CD14-positive monocyte (primary cell): ENCODE data around the gene SEPTIN6. TPM values are rescaled to one million over a fixed set of nuclear protein-coding genes. Genes with fewer than 3 reads are reported as not detected.
A peak's percentile ranks its signal among the peaks of the same experiment; 100 is the strongest.

Source experiments
- DNase-seq, 3 donors: peaks; one replicate each; pipeline ENCODE4 v3.0.0-alpha.2; 2011 to 2022
- H2AFZ ChIP-seq: 2 replicates; pipeline ENCODE4 v1.6.0; 2012; ENCODE audit warnings: mild to moderate bottlenecking, low read depth, low read length, inconsistent platforms; ENCODE audit not compliant: insufficient read depth, poor library complexity, severe bottlenecking
- H3K27ac ChIP-seq, 2 donors: 1 replicate in 1 of 2; 2 replicates in 1 of 2; pipeline ENCODE4 v1.5.1; 2012 to 2013; ENCODE audit warnings: low read length in 2 of 2, control low read depth in 1 of 2, inconsistent platforms in 1 of 2, low read depth in 1 of 2, mild to moderate bottlenecking in 1 of 2
- H3K27me3 ChIP-seq, 2 donors: one replicate each; pipeline versions ENCODE4 v1.6.0 to v1.6.1; 2011 to 2013; ENCODE audit warnings: low read length in 2 of 2; ENCODE audit not compliant: control insufficient read depth in 2 of 2, insufficient read depth in 2 of 2
- H3K36me3 ChIP-seq, 2 donors: replicated peaks in 1 of 2; 1 replicate in 1 of 2; 2 replicates in 1 of 2; pipeline versions ENCODE4 v1.5.1 to v1.6.1; 2012 to 2013; ENCODE audit warnings: low read length in 2 of 2, control low read depth in 1 of 2, inconsistent platforms in 1 of 2, mild to moderate bottlenecking in 1 of 2; ENCODE audit not compliant: insufficient read depth in 2 of 2, control insufficient read depth in 1 of 2
- H3K4me1 ChIP-seq, 2 donors: 1 replicate in 1 of 2; 2 replicates in 1 of 2; pipeline versions ENCODE4 v1.5.1 to v1.6.1; 2012 to 2013; ENCODE audit warnings: low read length in 2 of 2, control low read depth in 1 of 2, inconsistent platforms in 1 of 2, mild to moderate bottlenecking in 1 of 2, moderate library complexity in 1 of 2; ENCODE audit not compliant: insufficient read depth in 2 of 2, control insufficient read depth in 1 of 2
- H3K4me2 ChIP-seq: replicated peaks from 2 replicates; pipeline ENCODE3; 2012; ENCODE audit warnings: low read length, moderate library complexity, mild to moderate bottlenecking; ENCODE audit not compliant: poor library complexity, severe bottlenecking; ENCODE audit errors: extremely low read depth
- H3K4me3 ChIP-seq, 3 experiments: fragments of 200-600 bp in 1 of 3; sonication (generic) in 1 of 3; replicated peaks in 1 of 3; 1 replicate in 2 of 3; 2 replicates in 1 of 3; pipeline ENCODE4 v1.5.1; 2011 to 2013; ENCODE audit warnings: low read length in 3 of 3, mild to moderate bottlenecking in 3 of 3, control low read depth in 2 of 3, low read depth in 2 of 3, inconsistent platforms in 1 of 3, moderate library complexity in 1 of 3
- H3K79me2 ChIP-seq: 2 replicates; pipeline ENCODE4 v1.6.0; 2012; ENCODE audit warnings: mild to moderate bottlenecking, control low read depth, inconsistent platforms, low read length, moderate library complexity; ENCODE audit not compliant: insufficient read depth
- H3K9ac ChIP-seq: 2 replicates; pipeline ENCODE4 v1.6.0; 2017; ENCODE audit warnings: low read length, mild to moderate bottlenecking; ENCODE audit not compliant: insufficient read depth, poor library complexity, severe bottlenecking
- H3K9me3 ChIP-seq, 2 donors: replicated peaks in 1 of 2; 1 replicate in 1 of 2; 2 replicates in 1 of 2; pipeline versions ENCODE4 v1.5.1 to v1.6.1; 2012 to 2013; ENCODE audit warnings: low read length in 2 of 2, control low read depth in 1 of 2; ENCODE audit not compliant: control insufficient read depth in 1 of 2, insufficient read depth in 1 of 2
- H4K20me1 ChIP-seq: 2 replicates; pipeline ENCODE4 v1.6.0; 2012; ENCODE audit warnings: mild to moderate bottlenecking, low read length, control low read depth, moderate library complexity; ENCODE audit not compliant: insufficient read depth
- H3K27ac Mint-ChIP-seq, 7 donors: one replicate each; pipeline ENCODE4 v1.8.0; 2020; ENCODE audit warnings: mild to moderate bottlenecking in 7 of 7, mixed read lengths in 7 of 7, moderate library complexity in 6 of 7, inconsistent platforms in 2 of 7
- H3K27me3 Mint-ChIP-seq, 3 donors: one replicate each; pipeline ENCODE4 v1.8.0; 2021 to 2022; ENCODE audit warnings: low read depth in 3 of 3, mild to moderate bottlenecking in 3 of 3, mixed read lengths in 3 of 3, moderate library complexity in 3 of 3, inconsistent platforms in 1 of 3
- H3K36me3 Mint-ChIP-seq, 2 donors: one replicate each; pipeline ENCODE4 v1.8.0; 2020; ENCODE audit warnings: mixed read lengths in 2 of 2, inconsistent platforms in 1 of 2, mild to moderate bottlenecking in 1 of 2
- H3K4me1 Mint-ChIP-seq: one replicate; pipeline ENCODE4 v1.8.0; 2020; ENCODE audit warnings: mild to moderate bottlenecking, mixed read lengths
- H3K4me3 Mint-ChIP-seq, 2 donors: one replicate each; pipeline ENCODE4 v1.8.0; 2020; ENCODE audit warnings: mild to moderate bottlenecking in 2 of 2, mixed read lengths in 2 of 2, moderate library complexity in 1 of 2
- H3K9me3 Mint-ChIP-seq, 7 donors: one replicate each; pipeline ENCODE4 v1.8.0; 2020 to 2022; ENCODE audit warnings: mixed read lengths in 7 of 7, mild to moderate bottlenecking in 6 of 7, moderate library complexity in 6 of 7, inconsistent platforms in 2 of 7
- CTCF ChIP-seq: fragments of 200-600 bp; IDR thresholded peaks from one replicate; pipeline ENCODE4 v1.8.0; 2022; ENCODE audit warnings: antibody characterized with exemption, mild to moderate bottlenecking
- WGBS: methylation state at CpG from one replicate; pipeline ENCODE4 v1.1.5; 2013; ENCODE audit warnings: missing lambda C conversion rate; ENCODE audit not compliant: insufficient coverage; 5-methylcytosine and 5-hydroxymethylcytosine counted together
- intact Hi-C, 2 donors: fragments of 100-400 bp; cut with micrococcal nuclease; formaldehyde crosslinking; loops; one replicate each; pipeline versions ENCODE4 v1.15.0 to v1.15.1; 2023
- polyA plus RNA-seq, 3 donors: library from polyadenylated mRNA; depleted of rRNA in 1 of 3; unstranded in 2 of 3; stranded (reverse) in 1 of 3; fragments of 300-500 nt in 2 of 3; fragments of >200 nt in 1 of 3; fragmentation: Illumina TruSeq in 2 of 3; gene quantifications; 1 replicate in 2 of 3; 2 replicates in 1 of 3; pipeline ENCODE4 v1.2.3, GENCODE V29; 2012 to 2021

Gene SEPTIN6
- polyA plus RNA-seq, 3 donors: 21.8 to 52.7 (median 31.1) TPM

GRCh38 chrX:119661486-119661885, 31.5 kb downstream of the SEPTIN6 start:
- H3K27ac ChIP-seq: no peak overlapping the region
- no peak overlapping the region for H3K4me2 ChIP-seq
- peaks cover 12 to 46% of the 10 kb centered on the region in 2 donors for H3K36me3 ChIP-seq
- H4K20me1 ChIP-seq: no peaks in the 10 kb centered on the region
- TF ChIP-seq CTCF: no peak
- no peak overlapping the region for H3K9ac ChIP-seq
- Mint-ChIP-seq H3K27ac (peak overlapping the region in 3 of 7 donors; percentile 10 to 55 (median 26)), H3K4me1 (peaks cover 11% of the 10 kb centered on the region), H3K4me3 (no peak overlapping the region), H3K36me3 (peaks cover 42 to 46% of the 10 kb centered on the region in 2 donors), H3K9me3 (peaks cover 0 to 2% (median 0%) of the 10 kb centered on the region in 7 donors), H3K27me3 (peaks cover 0 to 9% (median 0%) of the 10 kb centered on the region in 3 donors)
- DNase-seq: no peak
- H3K27me3 ChIP-seq: no peaks in the 10 kb centered on the region
- no peak overlapping the region for H2AFZ ChIP-seq
- no peaks in the 10 kb centered on the region for H3K79me2 ChIP-seq
- H3K9me3 ChIP-seq: no peaks in the 10 kb centered on the region
- no CpG with 5 or more reads among the region's 4 CpGs for WGBS
- intact Hi-C loops: no loop called here
- H3K4me1 ChIP-seq: peaks cover 5 to 6% of the 10 kb centered on the region in 2 donors
- no peak overlapping the region for H3K4me3 ChIP-seq

GRCh38 chrX:119659522-119659921, 33.4 kb downstream of the SEPTIN6 start:
- Mint-ChIP-seq H3K36me3 (peaks cover 51 to 54% of the 10 kb centered on the region in 2 donors), H3K4me3 (no peak overlapping the region), H3K4me1 (peaks cover 9% of the 10 kb centered on the region), H3K27ac (peak overlapping the region in 1 of 7 donors; percentile 60), H3K27me3 (peaks cover 0 to 4% (median 0%) of the 10 kb centered on the region in 3 donors), H3K9me3 (peaks cover 0 to 2% (median 0%) of the 10 kb centered on the region in 7 donors)
- no peak overlapping the region for H3K4me3 ChIP-seq
- no peak for DNase-seq
- peaks cover 13 to 46% of the 10 kb centered on the region in 2 donors for H3K36me3 ChIP-seq
- no peaks in the 10 kb centered on the region for H4K20me1 ChIP-seq
- intact Hi-C loops: no loop called here
- H3K9ac ChIP-seq: no peak overlapping the region
- no peaks in the 10 kb centered on the region for H3K79me2 ChIP-seq
- no peak for TF ChIP-seq CTCF
- no peaks in the 10 kb centered on the region for H3K9me3 ChIP-seq
- no peak overlapping the region for H2AFZ ChIP-seq
- no peaks in the 10 kb centered on the region for H3K27me3 ChIP-seq
- no peak overlapping the region for H3K4me2 ChIP-seq
- H3K27ac ChIP-seq: no peak overlapping the region
- peaks cover 0 to 9% of the 10 kb centered on the region in 2 donors for H3K4me1 ChIP-seq
